ENCODE results near the gene CDC25A.
A peak's percentile ranks its signal among the peaks of the same experiment; 100 is the strongest.

The CDC25A gene

GRCh38 chr3:48194446-48195071 is 6.3 kb upstream of the CDC25A start:
- DNase-seq, result no peak

- DNase-seq, result no peak
Observed at GRCh38 chr3:48190911-48191310, 2.7 kb upstream of the CDC25A start.

- DNase-seq, result no peak
Observed at GRCh38 chr3:48189321-48189720, 1.1 kb upstream of the CDC25A start.

GRCh38 chr3:48187579-48188265 is 495 bp downstream of the CDC25A start:
- peak; percentile 54 for DNase-seq

GRCh38 chr3:48187301-48187578 is 977 bp downstream of the CDC25A start:
- no peak for DNase-seq

DNA sequence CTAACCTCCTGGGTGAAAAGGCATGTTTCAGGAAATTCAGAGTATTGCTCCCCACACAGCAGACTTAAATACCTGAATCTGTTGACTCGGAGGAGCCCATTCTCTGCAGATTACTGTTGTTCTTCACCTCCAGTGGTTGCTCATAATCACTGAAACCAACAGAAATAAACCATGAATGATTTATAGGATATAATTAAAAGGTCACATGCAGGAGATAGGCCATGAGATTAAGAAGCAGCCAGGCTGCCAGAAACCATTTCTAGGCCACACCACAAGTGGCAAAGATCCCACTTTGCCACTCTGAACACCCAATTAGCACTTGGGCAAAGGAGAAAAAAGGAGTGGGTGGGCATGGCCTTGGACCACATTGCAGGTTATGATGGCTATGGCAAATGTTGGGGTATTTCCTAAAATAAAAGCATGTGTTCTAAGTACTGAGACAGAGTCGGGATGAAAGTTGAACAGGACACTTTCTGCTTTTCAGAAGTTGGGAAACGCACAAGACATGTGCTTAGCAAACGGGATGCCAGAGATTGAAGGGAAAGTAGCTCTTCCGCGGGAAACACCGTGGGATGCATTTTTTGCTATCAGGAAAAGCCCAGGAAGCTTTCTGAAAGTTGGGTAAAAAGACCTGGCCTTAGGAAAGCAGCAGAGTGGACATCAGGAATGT is 1.5 kb downstream of the CDC25A start:
- no peak for DNase-seq

DNA sequence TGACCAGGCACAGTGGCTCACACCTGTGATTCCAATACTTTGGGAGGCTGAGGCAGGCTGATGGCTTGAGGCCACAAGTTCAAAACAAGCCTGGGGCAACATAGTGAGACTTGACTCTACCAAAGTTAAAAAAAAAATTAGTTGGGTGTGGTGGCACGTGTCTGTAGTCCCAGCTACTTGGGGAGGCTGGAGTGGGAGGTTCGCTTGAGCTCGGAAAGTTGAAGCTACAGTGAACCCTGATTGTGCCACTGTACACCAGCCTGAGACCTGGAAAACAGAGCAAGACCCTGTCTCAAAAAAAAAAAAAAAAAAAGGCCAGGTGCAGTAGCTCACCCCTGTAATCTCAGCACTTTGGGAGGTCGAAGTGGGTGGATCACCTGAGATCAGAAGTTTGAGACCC is 3.1 kb downstream of the CDC25A start:
- DNase-seq, result no peak

DNA sequence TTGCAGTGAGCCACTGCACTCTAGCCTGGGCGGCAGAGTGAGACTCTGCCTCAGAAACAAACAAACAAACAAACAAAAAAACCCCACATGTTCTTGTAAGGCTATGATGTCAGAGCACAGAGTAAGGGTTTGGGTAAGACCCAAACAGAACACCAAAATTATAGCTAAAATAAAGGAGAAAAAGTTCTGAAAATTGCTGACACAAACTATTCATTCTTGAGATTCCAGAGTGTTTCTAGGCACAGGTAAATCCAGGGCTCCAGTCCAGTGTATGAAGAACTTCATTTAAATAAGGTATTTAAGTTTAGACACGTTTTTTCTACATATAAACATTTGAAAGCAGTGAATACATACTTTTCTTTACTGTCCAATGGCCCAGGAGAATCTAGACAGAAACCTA is 3.9 kb downstream of the CDC25A start:
- DNase-seq, result no peak

DNA sequence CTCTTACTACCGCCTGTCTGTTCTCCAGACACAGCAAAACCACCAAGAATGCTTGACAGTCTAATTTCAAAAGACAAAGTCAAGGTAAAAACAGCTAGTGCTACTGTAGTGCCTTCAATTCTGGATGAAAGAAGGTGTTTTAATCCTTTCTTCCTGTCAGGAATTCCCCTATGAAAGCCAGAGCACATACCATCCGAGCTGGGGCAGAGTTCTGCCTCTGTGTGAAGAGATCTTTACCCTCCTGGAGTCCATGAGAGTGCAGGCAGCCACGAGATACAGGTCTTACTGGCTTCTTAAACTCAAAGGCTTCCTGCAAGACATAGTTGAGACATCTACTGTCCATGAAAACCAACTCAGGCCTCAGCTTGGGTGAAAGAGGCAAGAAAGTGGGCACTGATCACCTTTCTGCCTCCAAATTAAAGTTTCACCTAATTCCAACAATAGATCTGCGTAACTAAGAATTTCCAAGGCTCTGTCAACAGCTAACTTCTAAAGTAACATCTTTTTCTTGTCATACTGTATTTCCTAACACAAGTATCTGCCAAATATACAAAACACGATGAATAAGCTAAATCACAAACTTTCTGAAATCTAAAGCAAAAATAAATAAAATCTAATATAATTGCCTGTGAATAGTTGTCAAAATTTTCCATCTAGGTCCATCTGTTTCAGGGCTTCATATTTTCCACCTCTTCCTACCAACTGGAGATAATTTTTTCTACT is 7.5 kb downstream of the CDC25A start:
- no peak for DNase-seq

- DNase-seq, result no peak
Observed at GRCh38 chr3:48180021-48180420, 8.2 kb downstream of the CDC25A start.

DNA sequence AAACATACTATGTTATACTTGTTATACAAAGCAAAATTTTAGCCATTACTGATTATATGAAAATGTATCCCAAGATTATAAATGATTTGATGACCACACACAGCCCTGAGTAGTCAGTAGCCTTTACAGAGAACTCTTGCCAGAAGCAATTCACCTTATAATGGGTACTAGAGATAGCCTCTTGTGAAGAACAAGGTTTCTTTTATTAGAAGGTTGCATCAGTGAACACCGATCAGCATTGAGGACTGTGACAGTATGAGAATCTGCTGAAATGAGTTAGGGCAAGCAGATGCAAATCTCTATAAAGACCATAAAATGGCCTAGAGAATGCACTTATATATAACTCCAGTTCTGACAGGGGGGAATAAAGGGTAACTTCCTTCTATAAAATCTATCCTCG is 10.1 kb downstream of the CDC25A start:
- no peak for DNase-seq

DNA sequence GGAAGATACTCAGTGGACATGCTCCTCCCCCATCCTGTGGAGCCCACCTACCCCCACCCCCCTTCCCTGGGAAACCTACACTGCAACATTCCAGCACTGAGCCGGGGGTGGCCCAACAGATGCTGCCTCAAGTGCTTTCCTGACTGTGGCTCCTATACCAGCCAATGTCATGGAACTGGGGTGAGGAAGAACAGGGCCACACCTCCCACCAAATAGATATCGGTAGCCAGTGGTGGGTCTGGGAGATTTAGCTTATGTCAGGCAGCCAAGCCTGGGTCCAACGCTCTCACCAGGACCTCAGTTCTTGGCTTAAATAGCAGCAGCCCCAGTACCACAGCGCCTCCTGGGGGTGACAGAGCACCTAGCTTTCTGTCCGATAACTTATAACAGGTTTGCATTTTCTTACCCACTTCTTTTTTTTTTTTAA is 30.3 kb downstream of the CDC25A start:
- no peak for DNase-seq

DNA sequence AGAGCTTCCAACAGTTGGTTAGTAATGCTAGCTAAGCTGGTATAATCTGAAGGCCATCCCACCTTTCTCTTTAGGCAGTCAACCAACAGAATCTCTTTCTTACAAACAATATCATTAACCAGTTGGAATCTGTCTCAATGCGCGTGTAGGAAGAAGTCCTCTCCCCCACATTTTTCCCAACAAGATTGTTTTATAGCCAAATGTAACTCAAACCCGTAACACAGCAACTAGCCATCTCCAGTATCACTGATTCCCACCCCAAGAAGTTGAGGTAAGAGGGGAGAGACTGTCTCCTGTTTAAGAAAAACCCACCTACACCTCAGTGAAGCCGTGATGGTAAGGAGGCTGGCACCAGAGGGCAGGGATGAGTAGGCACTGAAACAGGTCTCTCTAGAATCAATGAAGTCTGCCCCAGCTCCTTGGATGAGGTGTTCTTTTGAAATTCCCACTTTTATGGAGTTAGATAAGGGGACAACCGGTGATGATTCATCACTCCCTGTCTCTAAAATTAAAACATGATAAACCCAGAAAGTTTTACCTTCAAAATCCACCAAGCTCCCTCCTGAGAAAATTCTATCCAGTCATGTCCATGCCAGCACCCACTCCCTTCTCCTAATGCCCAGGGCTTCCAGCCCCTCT is 30.9 kb downstream of the CDC25A start:
- no peak for DNase-seq

GRCh38 chr3:48156163-48156562 is 32.1 kb downstream of the CDC25A start:
- DNase-seq, result no peak

DNA sequence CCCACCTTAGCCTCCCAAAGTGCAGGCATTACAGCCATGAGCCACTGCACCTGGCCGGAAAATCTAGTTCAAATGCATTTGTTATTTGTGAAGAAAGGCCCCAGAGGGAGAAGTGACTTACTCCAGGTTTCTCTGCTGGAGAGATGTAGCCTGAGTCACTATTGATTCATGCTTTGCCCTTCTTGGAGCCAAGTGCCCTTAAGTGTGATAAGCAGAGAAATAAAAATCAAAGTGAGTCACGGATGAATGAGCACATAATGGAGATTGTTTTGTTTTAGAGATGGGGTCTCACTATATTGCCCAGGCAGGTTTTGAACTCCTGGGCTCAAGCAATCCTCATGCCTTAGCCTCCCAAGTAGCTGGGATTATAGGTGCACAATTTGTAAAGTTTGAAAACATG is 33.1 kb downstream of the CDC25A start:
- DNase-seq, result no peak

- DNase-seq, result no peak
Observed at GRCh38 chr3:48151807-48152427, 36.3 kb downstream of the CDC25A start.

- DNase-seq, result peak; percentile 27
Observed at GRCh38 chr3:48151058-48151806, 37.0 kb downstream of the CDC25A start.

- DNase-seq, result no peak
Observed at GRCh38 chr3:48143992-48144391, 44.2 kb downstream of the CDC25A start.

DNA sequence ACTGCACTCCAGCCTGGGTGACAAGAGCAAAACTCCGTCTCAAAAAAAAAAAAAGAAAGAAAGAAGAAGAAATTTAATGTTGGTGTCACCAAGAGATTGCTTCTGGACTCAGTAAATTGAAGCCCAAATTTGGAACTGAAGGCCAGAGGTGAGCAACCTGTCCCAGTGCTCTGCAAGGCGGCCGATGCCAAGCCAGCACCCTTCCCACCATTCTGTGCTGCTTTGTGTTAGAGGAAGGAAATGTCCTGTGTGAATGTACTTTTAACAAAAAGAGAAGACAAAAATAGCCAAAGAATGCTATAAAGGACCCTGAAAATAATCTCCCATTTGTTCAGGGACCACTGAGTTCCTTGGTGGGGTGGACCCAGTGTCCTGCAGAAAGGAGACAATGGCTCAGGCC is 44.6 kb downstream of the CDC25A start:
- no peak for DNase-seq

DNA sequence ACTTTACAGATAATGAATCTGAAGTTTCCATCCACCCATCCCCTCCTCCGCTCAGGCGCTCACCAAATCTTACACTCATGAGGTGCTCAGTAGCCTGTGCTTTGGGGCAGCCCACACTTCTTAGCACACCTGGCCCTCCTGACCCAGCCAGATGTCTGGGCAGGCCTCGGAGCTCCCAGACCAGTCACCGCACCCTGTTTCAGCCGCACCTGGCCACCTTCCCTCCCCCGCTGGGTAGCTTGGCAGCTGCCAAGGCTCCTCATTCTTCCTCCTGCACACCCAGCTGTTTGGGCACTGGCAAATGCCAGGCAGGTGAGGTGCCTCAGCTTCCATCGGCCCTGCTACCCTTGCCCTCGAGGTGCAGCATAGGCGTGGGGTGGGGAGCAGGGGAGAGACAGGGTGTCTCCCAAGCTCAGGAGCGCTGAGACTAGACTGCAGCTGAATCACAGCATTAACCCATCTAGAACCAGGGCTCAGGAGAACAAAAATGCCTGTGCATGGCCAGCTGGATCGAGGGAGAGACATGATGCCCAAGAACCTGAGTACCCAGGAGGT is 45.8 kb downstream of the CDC25A start:
- DNase-seq, result no peak

- no peak for DNase-seq
Observed at GRCh38 chr3:48141604-48142137, 46.5 kb downstream of the CDC25A start.

Data from NK-92 treated with Interleukin-12 subunit alpha and Interleukin-12 subunit beta, amount 100 ng/mL, for 24 hours (cell line).